ENCODE results near the gene PRSS56.

PRSS56 gene

DNA sequence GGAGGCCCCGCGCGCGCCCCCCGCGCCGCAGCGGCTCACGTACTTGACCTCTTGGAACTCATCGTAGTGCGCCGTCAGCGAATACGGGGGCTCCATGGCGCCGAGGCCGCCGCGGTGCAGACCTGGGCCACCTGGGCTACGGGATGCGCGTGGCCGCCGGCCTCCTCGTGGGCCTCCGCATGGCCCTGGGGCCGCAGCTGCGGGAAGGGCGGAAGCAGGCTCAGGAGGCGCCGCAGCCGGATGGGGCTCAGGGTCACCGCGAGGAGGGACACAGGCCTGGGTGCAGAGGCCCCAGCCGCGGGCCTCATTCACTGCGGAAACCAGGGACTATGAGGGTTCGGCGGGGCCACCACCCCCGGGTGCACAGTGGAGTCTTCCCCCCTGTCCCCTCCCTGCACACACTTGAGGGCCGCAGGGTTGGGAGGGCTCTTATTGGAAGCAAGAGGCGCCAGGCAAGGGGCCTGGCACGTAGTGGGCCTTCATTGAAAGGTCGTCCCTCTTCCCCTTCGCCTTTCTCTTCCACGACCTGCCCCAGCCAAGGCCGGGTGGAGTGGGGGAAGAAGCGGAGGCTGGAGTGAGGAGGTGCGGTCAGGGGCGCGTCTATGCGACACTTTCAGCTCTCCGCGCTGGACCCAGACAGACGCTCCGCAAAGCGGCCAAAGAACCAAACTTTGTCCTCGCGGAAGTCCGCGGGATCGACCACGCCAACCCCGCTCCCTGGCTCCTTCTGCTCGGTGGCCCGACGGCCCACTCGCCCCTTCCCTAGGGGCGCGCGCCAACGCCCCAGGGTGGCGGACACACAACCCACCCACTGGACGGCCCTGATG is 33.4 kb upstream of the PRSS56 start:
- no peak for DNase-seq

GRCh38 chr2:232487385-232488096 is 32.6 kb upstream of the PRSS56 start, which contains the start of gene ECEL1:
TSS of gene ECEL1 (minus strand) at chr2:232487834. CDS start at chr2:232486653, 1,181 bp downstream.
- peak in 2 of 4 experiments; percentile 8 to 18 for DNase-seq

DNA sequence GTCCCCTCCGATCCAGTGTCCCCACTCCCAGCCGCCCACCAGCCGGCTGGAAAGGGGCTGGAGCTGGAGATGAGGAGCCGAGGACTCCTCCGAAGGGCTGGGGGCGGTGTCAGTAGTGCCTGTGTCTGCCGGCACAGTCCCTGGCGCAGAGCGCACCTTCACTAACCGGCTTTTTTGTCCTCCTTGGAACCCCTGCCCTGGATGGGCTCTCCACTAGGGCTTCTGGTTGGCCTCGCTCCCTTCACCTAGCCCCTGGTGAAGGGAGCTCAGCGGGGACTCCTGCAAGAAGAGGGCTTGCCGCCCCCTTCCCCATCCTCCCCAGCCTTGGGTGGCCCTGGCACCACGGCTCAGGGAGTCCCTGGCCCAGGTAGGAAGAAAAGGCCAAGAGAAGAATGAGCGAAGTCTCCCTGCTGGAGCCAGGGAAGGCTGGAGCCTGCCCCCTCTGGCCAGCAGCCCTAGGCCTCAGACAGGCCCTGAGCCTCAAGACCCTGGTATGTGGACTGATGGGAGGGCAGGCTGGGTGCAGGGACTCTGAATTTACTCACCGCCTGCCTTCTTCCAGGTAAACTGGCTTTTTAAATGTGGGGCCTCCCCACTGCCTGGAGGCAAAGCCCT is 32.0 kb upstream of the PRSS56 start:
- no peak for DNase-seq

DNA sequence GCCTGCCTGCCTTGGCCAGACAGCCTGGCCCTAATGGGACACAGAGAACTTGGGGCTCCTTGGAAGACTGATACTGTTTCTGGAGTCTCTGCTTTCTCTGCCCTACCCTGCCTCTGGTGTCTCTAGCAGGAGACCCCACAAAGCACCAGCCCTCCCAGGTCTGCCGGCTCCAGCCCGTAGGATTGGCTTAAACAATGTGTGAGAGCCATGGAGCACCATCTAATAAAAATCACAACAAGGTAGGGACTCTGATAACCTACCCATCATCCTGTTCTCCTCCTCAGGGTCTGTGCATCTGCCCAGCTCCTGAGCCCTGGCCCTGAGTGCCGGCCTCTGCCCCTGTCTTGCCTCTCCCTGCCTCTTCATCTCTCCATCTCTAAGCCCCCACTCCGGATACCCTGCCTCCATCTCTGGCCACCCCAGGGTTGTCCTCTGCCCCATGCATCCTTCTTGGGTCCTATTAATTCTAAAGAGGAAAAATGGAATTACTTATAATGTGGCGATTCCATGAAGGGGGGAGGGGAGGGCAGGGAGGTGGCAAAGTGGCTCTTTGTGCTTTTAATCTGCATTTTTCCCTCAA is 31.4 kb upstream of the PRSS56 start:
- DNase-seq, result no peak

- DNase-seq, result no peak
These were observed 30.5 kb upstream of the PRSS56 start for GRCh38 chr2:232489516-232490220.

- DNase-seq, result no peak
These were observed 29.7 kb upstream of the PRSS56 start for GRCh38 chr2:232490221-232491138.

GRCh38 chr2:232491139-232491780 is 28.9 kb upstream of the PRSS56 start:
- DNase-seq, result no peak

GRCh38 chr2:232492236-232492848 is 27.8 kb upstream of the PRSS56 start:
- DNase-seq, result no peak

DNA sequence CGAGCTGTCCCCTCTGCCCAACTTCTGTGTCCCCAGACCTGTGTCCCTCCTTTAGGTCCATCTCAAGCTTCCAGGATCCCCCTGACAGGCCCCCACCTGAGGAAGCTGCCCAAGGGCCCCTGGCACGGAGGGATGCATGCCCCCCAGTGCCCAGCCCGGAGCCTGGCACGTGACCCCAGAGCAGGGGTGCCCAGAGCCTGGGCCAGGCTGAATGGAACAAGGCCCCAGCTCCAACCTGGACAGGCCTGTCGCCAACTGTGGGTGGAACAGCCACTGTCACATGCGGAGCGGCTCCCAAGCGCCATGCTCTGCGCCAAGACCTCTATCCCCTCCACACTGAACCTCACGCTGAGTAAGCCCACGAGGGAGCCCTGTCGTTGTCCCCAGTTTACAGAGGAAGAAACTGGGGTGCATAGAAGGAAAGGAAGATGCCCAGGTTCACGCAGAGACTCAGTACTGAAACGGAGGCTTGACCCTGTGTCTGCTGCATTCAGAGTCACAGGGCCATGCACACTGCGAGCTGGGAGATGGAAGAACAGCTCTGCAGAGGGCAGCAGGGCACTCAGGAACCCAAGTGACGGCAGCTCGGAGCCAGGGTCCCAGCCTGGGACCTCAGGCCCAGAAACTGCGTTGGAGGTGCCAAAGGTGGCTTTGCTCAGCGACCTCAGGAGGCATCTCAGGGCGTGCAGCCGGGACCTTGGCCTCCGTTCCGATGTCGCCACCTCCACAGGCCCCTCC is 27.1 kb upstream of the PRSS56 start:
- DNase-seq, result no peak

GRCh38 chr2:232493701-232494474 is 26.3 kb upstream of the PRSS56 start:
- DNase-seq, result no peak

GRCh38 chr2:232494542-232494941 is 25.6 kb upstream of the PRSS56 start:
- DNase-seq, result no peak

GRCh38 chr2:232495292-232495691 is 24.9 kb upstream of the PRSS56 start:
- DNase-seq, result no peak

GRCh38 chr2:232496501-232497270 is 23.5 kb upstream of the PRSS56 start:
- no peak for DNase-seq

DNA sequence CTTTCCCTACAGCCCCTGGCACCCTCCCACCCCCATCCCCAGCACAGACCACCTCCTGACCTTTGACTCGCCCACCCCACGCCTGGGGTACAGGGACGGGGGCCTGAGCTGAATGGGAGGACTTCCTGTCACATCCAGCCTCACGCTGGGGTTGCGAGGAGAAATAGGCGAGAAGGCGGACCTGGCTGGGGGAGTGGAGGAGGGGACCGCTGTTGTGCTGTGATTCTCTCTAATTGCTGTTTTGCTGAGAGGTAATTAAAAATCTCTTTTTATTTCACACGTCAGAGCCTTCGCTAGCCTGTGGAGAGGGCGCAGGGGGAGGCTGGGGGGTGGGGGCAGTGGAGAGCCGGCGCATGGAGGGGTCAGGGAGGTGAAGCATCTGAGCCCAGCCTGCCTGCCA is 22.8 kb upstream of the PRSS56 start:
- DNase-seq, result no peak

DNA sequence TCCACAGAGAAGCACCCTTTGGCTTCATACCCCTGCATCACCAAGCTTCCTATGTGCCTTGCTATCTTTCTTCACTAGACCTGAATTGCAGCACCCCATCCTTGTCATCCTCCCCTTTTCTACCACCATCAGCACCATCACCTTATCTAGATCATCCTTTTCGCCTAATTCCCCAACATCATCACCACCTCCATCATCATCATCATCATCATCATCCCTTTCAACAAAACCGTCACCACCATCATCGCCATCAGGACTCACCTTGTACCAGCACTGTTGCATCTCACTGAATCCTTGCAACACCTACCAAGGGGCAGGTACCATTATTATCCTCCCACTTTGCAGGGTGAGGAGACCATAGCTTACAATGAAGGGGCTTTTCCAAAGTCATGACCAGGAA is 21.7 kb upstream of the PRSS56 start:
- no peak for DNase-seq

DNA sequence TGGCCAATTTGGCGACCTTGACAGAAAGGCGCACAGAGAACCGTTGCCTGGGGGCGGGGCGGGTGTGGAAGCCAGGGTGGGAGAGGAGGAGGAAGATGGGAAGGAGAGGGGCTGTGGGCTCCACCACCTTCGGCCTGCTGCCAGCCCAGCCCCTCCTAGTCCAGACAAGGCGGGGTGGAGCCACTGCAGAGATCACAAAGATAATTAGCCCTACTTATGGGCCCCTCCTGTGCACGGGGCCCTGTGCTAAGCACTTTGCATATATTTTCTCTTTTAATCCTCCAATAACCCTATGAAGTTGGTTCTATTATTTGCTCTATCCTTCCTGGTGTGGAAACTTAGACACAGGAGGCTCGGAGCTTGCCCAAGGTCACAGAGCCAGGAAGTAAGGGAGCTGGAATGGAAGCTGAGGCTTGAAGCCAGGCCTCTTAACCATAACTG is 18.8 kb upstream of the PRSS56 start:
- no peak for DNase-seq

DNA sequence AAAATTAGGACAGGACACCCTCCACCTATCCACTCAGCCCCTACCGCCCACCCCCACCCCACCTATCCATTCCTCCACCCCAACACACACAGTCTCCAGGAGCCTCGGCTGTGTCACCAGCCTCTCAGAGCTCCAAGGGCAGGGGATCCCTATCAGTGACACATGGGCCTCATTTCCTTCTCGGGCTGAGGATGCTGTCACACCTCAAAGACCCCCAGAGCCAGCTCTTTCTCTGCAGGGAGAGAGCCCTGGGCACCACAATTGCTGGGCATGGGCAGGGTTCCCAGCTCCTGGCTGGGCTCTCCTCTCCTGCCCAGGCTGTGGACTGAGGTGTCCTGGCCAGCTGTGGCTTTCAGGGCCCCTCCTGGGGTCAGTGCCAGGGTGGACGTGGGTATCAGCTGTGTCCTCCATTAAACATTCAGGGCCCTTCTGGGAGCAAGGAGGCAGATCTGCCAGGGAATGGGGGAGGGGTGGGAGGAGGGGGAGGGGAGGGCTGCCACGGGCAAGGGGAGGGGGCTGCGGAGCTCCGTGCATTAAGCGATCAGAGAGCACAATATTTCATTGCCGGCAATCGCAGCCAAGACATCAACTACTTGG is 18.3 kb upstream of the PRSS56 start:
- no peak for DNase-seq
